Neural progenitor cell (in vitro differentiated cells): Measurements from ENCODE around the gene INSM2. TPM values are rescaled to one million over a fixed set of nuclear protein-coding genes. Genes with fewer than 3 reads are reported as not detected.

ENCODE experiments used
- DNase-seq: peaks from one replicate; pipeline ENCODE4 v3.0.0-alpha.2; 2016; ENCODE audit warnings: low spot score
- H2AFZ ChIP-seq: fragments of 200-600 bp; sonication (generic); replicated peaks from 2 replicates; pipeline ENCODE4 v1.6.1; 2016; ENCODE audit warnings: antibody characterized with exemption
- H3F3A ChIP-seq: fragments of 200-600 bp; sonication (generic); 2 replicates; pipeline ENCODE4 v1.6.1; 2016; ENCODE audit warnings: antibody characterized with exemption, low read depth
- H3K27ac ChIP-seq: fragments of 200-600 bp; sonication (generic); 2 replicates; pipeline ENCODE4 v1.5.1; 2016; ENCODE audit warnings: mild to moderate bottlenecking
- H3K27me3 ChIP-seq: fragments of 200-600 bp; sonication (generic); 2 replicates; pipeline ENCODE4 v1.6.1; 2016; ENCODE audit warnings: mild to moderate bottlenecking, moderate library complexity
- H3K36me3 ChIP-seq: fragments of 200-600 bp; sonication (generic); 2 replicates; pipeline ENCODE4 v1.5.1; 2016
- H3K4me1 ChIP-seq: fragments of 200-600 bp; sonication (generic); 2 replicates; pipeline ENCODE4 v1.6.1; 2016; ENCODE audit warnings: mixed run types
- H3K4me2 ChIP-seq: fragments of 200-600 bp; sonication (generic); 2 replicates; pipeline ENCODE4 v1.6.1; 2016
- H3K4me3 ChIP-seq: fragments of 200-600 bp; sonication (generic); 2 replicates; pipeline ENCODE4 v1.5.1; 2016
- H3K79me2 ChIP-seq: fragments of 200-600 bp; sonication (generic); 2 replicates; pipeline ENCODE4 v1.6.1; 2016; ENCODE audit warnings: low read depth
- H3K9ac ChIP-seq: fragments of 200-600 bp; sonication (generic); 2 replicates; pipeline ENCODE4 v1.6.1; 2016
- H3K9me3 ChIP-seq: fragments of 200-600 bp; sonication (generic); 2 replicates; pipeline ENCODE4 v1.5.1; 2016; ENCODE audit warnings: low read depth
- H4K20me1 ChIP-seq: fragments of 200-600 bp; sonication (generic); 2 replicates; pipeline ENCODE4 v1.6.1; 2016; ENCODE audit warnings: low read depth
- H3K27ac Mint-ChIP-seq: 3 replicates; pipeline ENCODE4 v1.8.0; 2021; ENCODE audit warnings: mixed read lengths
- H3K27me3 Mint-ChIP-seq: 2 replicates; pipeline ENCODE4 v1.8.0; 2022; ENCODE audit warnings: low read depth, mild to moderate bottlenecking, inconsistent platforms, moderate library complexity, mixed read lengths; ENCODE audit not compliant: insufficient read depth
- H3K36me3 Mint-ChIP-seq: 3 replicates; pipeline ENCODE4 v1.8.0; 2021; ENCODE audit warnings: mixed read lengths
- H3K4me1 Mint-ChIP-seq: 3 replicates; pipeline ENCODE4 v1.8.0; 2021; ENCODE audit warnings: mixed read lengths
- H3K4me3 Mint-ChIP-seq: 3 replicates; pipeline ENCODE4 v1.8.0; 2021; ENCODE audit warnings: mild to moderate bottlenecking, moderate library complexity, mixed read lengths
- H3K9me3 Mint-ChIP-seq: 3 replicates; pipeline ENCODE4 v1.8.0; 2020; ENCODE audit warnings: mixed read lengths
- EZH2 ChIP-seq: fragments of 200-600 bp; sonication (generic); IDR thresholded peaks from 2 replicates; pipeline ENCODE4 v1.6.1; 2017; ENCODE audit warnings: antibody characterized with exemption, mild to moderate bottlenecking, moderate library complexity
- EZH2phosphoT487 ChIP-seq: fragments of 200-600 bp; sonication (generic); IDR thresholded peaks from 2 replicates; pipeline ENCODE4 v1.6.1; 2017; ENCODE audit warnings: antibody characterized with exemption
- total RNA-seq: library from RNA; depleted of rRNA; stranded (reverse); fragments of >200 nt; gene quantifications from 2 replicates; pipeline ENCODE4 v1.2.3, GENCODE V29; 2015; ENCODE audit warnings: low replicate concordance
- TF ChIP-seq, protein P1 (sequence below): fragments of 200-600 bp; sonication (generic); IDR thresholded peaks from 2 replicates; pipeline ENCODE4 v1.5.1; 2017; ENCODE audit warnings: antibody characterized with exemption, mild to moderate bottlenecking

INSM2 gene
- total RNA-seq, 1 donor from 2014 or later: not detected

DNA sequence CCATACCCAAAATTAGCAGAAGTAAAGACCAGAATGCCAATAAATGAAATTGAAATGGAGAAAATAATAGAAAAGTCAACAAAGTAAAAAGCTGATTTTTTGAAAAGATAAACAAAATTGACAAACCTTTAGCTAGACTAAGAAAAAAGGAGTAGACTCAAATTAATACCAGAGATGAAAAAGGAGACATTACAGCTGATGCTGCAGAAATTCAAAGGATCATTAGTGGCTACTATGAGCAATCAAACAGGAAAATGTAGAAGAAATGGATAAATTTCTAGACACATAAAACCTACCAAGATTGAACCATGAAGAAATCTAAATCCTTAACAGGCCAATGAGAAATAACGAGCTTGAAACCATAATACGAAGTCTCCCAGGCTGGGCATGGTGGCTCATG is 34.8 kb upstream of the INSM2 start:
- H3K4me3 Mint-ChIP-seq: no peak overlapping the region

DNA sequence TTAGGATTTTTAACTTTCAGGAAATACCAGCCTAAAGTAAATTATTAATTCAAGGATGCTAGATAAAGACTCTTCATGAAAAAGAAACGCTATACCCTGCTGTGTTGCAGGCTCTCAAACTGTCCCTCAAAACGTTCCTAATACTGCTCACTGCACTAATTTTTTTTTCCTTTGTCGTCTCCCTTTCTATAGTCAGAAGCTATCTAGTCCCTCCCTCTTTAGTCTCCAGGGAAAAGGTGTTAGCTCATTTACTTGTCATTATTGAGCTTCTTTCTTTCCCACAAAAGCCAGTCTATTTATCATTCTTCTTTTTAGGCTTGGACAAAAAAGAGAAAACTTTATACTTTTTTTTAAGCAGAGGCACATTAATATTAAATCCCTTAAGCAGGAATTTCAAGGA is 30.3 kb upstream of the INSM2 start:
- no peak for DNase-seq
- no peaks in the 10 kb centered on the region for H3K9me3 ChIP-seq
- no peak overlapping the region for H3K4me2 ChIP-seq
- peaks cover 19% of the 10 kb centered on the region for H3K27me3 ChIP-seq
- no peak for TF ChIP-seq EZH2
- no peak for TF ChIP-seq EZH2phosphoT487
- TF ChIP-seq, protein P1, sequence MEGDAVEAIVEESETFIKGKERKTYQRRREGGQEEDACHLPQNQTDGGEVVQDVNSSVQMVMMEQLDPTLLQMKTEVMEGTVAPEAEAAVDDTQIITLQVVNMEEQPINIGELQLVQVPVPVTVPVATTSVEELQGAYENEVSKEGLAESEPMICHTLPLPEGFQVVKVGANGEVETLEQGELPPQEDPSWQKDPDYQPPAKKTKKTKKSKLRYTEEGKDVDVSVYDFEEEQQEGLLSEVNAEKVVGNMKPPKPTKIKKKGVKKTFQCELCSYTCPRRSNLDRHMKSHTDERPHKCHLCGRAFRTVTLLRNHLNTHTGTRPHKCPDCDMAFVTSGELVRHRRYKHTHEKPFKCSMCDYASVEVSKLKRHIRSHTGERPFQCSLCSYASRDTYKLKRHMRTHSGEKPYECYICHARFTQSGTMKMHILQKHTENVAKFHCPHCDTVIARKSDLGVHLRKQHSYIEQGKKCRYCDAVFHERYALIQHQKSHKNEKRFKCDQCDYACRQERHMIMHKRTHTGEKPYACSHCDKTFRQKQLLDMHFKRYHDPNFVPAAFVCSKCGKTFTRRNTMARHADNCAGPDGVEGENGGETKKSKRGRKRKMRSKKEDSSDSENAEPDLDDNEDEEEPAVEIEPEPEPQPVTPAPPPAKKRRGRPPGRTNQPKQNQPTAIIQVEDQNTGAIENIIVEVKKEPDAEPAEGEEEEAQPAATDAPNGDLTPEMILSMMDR: no peak
- H3K9ac ChIP-seq: no peak overlapping the region
- no peak overlapping the region for H3K4me3 ChIP-seq
- Mint-ChIP-seq H3K36me3 (no peaks in the 10 kb centered on the region), H3K27me3 (no peaks in the 10 kb centered on the region), H3K4me3 (no peak overlapping the region), H3K9me3 (no peaks in the 10 kb centered on the region), H3K27ac (no peak overlapping the region), H3K4me1 (no peaks in the 10 kb centered on the region)
- no peak overlapping the region for H2AFZ ChIP-seq
- no peaks in the 10 kb centered on the region for H3K79me2 ChIP-seq
- no peaks in the 10 kb centered on the region for H4K20me1 ChIP-seq
- H3K36me3 ChIP-seq: no peaks in the 10 kb centered on the region
- no peak overlapping the region for H3K27ac ChIP-seq
- H3K4me1 ChIP-seq: no peaks in the 10 kb centered on the region
- H3F3A ChIP-seq: no peaks in the 10 kb centered on the region

More for the DNA sequence above, 34.8 kb upstream of the INSM2 start:
- Histone ChIP-seq H3K27me3 (peaks cover 15% of the 10 kb centered on the region), H3F3A (no peaks in the 10 kb centered on the region), H2AFZ (no peak overlapping the region), H3K79me2 (no peaks in the 10 kb centered on the region), H3K4me2 (no peak overlapping the region), H3K4me1 (no peaks in the 10 kb centered on the region), H3K36me3 (no peaks in the 10 kb centered on the region), H3K9me3 (no peaks in the 10 kb centered on the region), H3K9ac (no peak overlapping the region), H4K20me1 (no peaks in the 10 kb centered on the region), H3K27ac (no peak overlapping the region), H3K4me3 (no peak overlapping the region)
- Mint-ChIP-seq H3K36me3 (no peaks in the 10 kb centered on the region), H3K27me3 (peaks cover 3% of the 10 kb centered on the region), H3K27ac (no peak overlapping the region), H3K4me1 (no peaks in the 10 kb centered on the region), H3K9me3 (no peaks in the 10 kb centered on the region)
- no peak for DNase-seq
- TF ChIP-seq, protein P1: no peak

GRCh38 chr14:35504260-35504659 is 29.7 kb upstream of the INSM2 start:
- Histone ChIP-seq H2AFZ (no peak overlapping the region), H3K27me3 (peaks cover 19% of the 10 kb centered on the region), H4K20me1 (no peaks in the 10 kb centered on the region), H3K27ac (no peak overlapping the region), H3K9me3 (no peaks in the 10 kb centered on the region), H3K4me3 (no peak overlapping the region), H3K4me2 (no peak overlapping the region), H3K4me1 (no peaks in the 10 kb centered on the region), H3F3A (no peaks in the 10 kb centered on the region), H3K79me2 (no peaks in the 10 kb centered on the region), H3K9ac (no peak overlapping the region), H3K36me3 (no peaks in the 10 kb centered on the region)
- H3K4me1 Mint-ChIP-seq: no peaks in the 10 kb centered on the region
- TF ChIP-seq EZH2phosphoT487 (no peak), EZH2 (no peak)
- TF ChIP-seq, protein P1: no peak
- no peaks in the 10 kb centered on the region for H3K36me3 Mint-ChIP-seq
- no peaks in the 10 kb centered on the region for H3K9me3 Mint-ChIP-seq
- H3K27me3 Mint-ChIP-seq: no peaks in the 10 kb centered on the region
- H3K27ac Mint-ChIP-seq: no peak overlapping the region
- H3K4me3 Mint-ChIP-seq: no peak overlapping the region
- DNase-seq: no peak

GRCh38 chr14:35506461-35506860 is 27.5 kb upstream of the INSM2 start:
- Histone ChIP-seq H3K9ac (no peak overlapping the region), H3K27me3 (peaks cover 17% of the 10 kb centered on the region), H3K4me3 (no peak overlapping the region), H4K20me1 (no peaks in the 10 kb centered on the region), H3K4me2 (no peak overlapping the region), H3K27ac (no peak overlapping the region), H3K4me1 (no peaks in the 10 kb centered on the region), H2AFZ (no peak overlapping the region), H3K36me3 (no peaks in the 10 kb centered on the region), H3K9me3 (no peaks in the 10 kb centered on the region), H3F3A (no peaks in the 10 kb centered on the region), H3K79me2 (no peaks in the 10 kb centered on the region)
- Mint-ChIP-seq H3K4me1 (no peaks in the 10 kb centered on the region), H3K27ac (no peak overlapping the region), H3K9me3 (peaks cover 2% of the 10 kb centered on the region), H3K4me3 (no peak overlapping the region), H3K27me3 (no peaks in the 10 kb centered on the region), H3K36me3 (no peaks in the 10 kb centered on the region)
- no peak for DNase-seq
- TF ChIP-seq EZH2: no peak
